Measurements from ENCODE around the gene GARNL3.

Gene GARNL3

GRCh38 chr9:127382541-127382940, 118.0 kb downstream of the GARNL3 start:
- Histone ChIP-seq H3K27me3 (ENCODE audit: insufficient read depth, poor library complexity, severe bottlenecking) (no peaks in the 10 kb centered on the region), H3K4me3 (replicated peaks; ENCODE audit: insufficient read depth, low read length) (no peak overlapping the region), H3K27ac (replicated peaks) (no peak overlapping the region)
- TF ChIP-seq CTCF (IDR thresholded peaks at IDR 0.05; ENCODE audit: insufficient read depth, low read length) (no peak), SPI1 (IDR thresholded peaks at IDR 0.05; ENCODE audit: borderline replicate concordance, low read depth) (no peak), POLR2AphosphoS5 (IDR thresholded peaks at IDR 0.05; ENCODE audit: low read depth) (no peak), GABPA (IDR thresholded peaks at IDR 0.05; ENCODE audit: low read depth) (no peak)
- TF ChIP-seq, protein P1, sequence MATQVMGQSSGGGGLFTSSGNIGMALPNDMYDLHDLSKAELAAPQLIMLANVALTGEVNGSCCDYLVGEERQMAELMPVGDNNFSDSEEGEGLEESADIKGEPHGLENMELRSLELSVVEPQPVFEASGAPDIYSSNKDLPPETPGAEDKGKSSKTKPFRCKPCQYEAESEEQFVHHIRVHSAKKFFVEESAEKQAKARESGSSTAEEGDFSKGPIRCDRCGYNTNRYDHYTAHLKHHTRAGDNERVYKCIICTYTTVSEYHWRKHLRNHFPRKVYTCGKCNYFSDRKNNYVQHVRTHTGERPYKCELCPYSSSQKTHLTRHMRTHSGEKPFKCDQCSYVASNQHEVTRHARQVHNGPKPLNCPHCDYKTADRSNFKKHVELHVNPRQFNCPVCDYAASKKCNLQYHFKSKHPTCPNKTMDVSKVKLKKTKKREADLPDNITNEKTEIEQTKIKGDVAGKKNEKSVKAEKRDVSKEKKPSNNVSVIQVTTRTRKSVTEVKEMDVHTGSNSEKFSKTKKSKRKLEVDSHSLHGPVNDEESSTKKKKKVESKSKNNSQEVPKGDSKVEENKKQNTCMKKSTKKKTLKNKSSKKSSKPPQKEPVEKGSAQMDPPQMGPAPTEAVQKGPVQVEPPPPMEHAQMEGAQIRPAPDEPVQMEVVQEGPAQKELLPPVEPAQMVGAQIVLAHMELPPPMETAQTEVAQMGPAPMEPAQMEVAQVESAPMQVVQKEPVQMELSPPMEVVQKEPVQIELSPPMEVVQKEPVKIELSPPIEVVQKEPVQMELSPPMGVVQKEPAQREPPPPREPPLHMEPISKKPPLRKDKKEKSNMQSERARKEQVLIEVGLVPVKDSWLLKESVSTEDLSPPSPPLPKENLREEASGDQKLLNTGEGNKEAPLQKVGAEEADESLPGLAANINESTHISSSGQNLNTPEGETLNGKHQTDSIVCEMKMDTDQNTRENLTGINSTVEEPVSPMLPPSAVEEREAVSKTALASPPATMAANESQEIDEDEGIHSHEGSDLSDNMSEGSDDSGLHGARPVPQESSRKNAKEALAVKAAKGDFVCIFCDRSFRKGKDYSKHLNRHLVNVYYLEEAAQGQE (IDR thresholded peaks at IDR 0.05; ENCODE audit: insufficient replicate concordance, low read depth), result no peak
- DNase-seq (ENCODE audit: low read depth in 1 of 2, low spot score in 1 of 2), result no peak

DNA sequence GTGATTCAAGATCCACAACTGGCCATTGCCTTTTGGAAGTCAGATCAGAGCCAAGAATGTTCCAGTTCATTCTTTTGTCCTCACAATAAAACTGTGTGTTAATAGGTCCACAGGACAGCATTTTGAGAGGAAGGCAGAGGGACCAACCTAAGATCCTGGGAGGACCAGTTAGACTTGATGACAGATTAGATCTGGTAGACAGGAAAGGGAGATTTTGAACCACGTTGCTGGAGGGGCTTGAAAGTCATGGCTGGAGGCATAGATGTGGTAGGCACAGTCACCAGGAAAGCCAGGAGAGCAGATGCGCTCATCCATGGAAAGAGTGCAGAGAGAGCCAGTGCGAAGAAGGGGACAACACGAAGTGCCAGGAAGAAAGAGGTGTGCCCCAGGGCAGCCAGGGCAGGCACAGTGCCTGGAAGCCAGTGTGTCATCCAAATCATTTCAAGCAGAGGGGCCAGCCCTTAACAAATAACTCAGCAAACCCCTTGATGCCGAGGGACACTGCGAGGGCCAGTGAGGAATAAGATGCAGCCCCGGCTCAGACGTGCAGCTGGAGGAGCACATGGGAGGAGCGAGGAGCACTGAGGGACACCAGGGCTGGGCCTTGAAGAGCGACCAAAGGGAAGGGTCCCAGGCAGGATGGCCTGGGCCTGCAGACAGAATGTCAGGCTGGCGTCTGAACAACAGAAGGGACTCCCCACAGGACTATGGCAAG, 119.6 kb downstream of the GARNL3 start:
- no peak for DNase-seq (ENCODE audit: low read depth in 1 of 2, low spot score in 1 of 2)
- Histone ChIP-seq H3K4me3 (replicated peaks; ENCODE audit: insufficient read depth, low read length) (no peak overlapping the region), H3K27me3 (ENCODE audit: insufficient read depth, poor library complexity, severe bottlenecking) (no peaks in the 10 kb centered on the region), H3K27ac (replicated peaks) (no peak overlapping the region)
- TF ChIP-seq, protein P1 (IDR thresholded peaks at IDR 0.05; ENCODE audit: insufficient replicate concordance, low read depth), result no peak
- TF ChIP-seq POLR2AphosphoS5 (IDR thresholded peaks at IDR 0.05; ENCODE audit: low read depth), result no peak
- TF ChIP-seq SPI1 (IDR thresholded peaks at IDR 0.05; ENCODE audit: borderline replicate concordance, low read depth), result no peak
- no peak for TF ChIP-seq CTCF (IDR thresholded peaks at IDR 0.05; ENCODE audit: insufficient read depth, low read length)
- no peak for TF ChIP-seq GABPA (IDR thresholded peaks at IDR 0.05; ENCODE audit: low read depth)

GRCh38 chr9:127384901-127385300, 120.3 kb downstream of the GARNL3 start:
- no peak overlapping the region for H3K27ac ChIP-seq (replicated peaks)
- no peak overlapping the region for H3K4me3 ChIP-seq (replicated peaks; ENCODE audit: insufficient read depth, low read length)
- H3K27me3 ChIP-seq (ENCODE audit: insufficient read depth, poor library complexity, severe bottlenecking), result no peaks in the 10 kb centered on the region
- TF ChIP-seq POLR2AphosphoS5 (IDR thresholded peaks at IDR 0.05; ENCODE audit: low read depth), result no peak
- TF ChIP-seq CTCF (IDR thresholded peaks at IDR 0.05; ENCODE audit: insufficient read depth, low read length), result no peak
- TF ChIP-seq, protein P1 (IDR thresholded peaks at IDR 0.05; ENCODE audit: insufficient replicate concordance, low read depth), result no peak
- TF ChIP-seq SPI1 (IDR thresholded peaks at IDR 0.05; ENCODE audit: borderline replicate concordance, low read depth), result no peak
- no peak for TF ChIP-seq GABPA (IDR thresholded peaks at IDR 0.05; ENCODE audit: low read depth)
- DNase-seq (ENCODE audit: low read depth in 1 of 2, low spot score in 1 of 2), result no peak

Measured in HL-60 (cell line).